NCI-H1105 treated with DMSO at 0.1 percent for 48 hours (cell line): ENCODE measurements around the gene NCKAP5L.
"Not testable (repeated sequence)": the region's sequence is repeated elsewhere in the genome, so short reads cannot be mapped to it uniquely, and the experiment has no call there.

Experiments
- DNase-seq: peaks from one replicate; lab custom pipeline; 2025; lab: John Stamatoyannopoulos, UW

NCKAP5L gene

DNA sequence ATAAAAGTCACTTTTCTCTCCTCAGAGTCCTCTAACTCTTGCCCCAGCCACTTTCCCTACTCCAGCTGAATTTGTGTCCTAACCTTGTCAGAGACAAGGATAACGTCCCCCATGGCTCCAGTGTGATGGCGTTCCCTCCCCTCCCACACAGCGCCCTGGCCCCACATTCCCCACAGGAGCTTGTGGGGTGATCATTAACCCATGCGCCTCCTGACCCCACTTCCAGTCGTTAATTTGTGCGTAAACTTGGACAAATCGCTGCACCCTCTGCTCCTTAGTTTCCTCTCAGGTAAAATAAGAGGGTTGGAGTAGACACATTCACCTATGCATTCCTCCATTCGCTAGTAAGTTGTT, 37.5 kb upstream of the NCKAP5L start:
- no peak for DNase-seq

GRCh38 chr12:49865109-49865781, 37.0 kb upstream of the NCKAP5L start:
- DNase-seq = no peak

DNA sequence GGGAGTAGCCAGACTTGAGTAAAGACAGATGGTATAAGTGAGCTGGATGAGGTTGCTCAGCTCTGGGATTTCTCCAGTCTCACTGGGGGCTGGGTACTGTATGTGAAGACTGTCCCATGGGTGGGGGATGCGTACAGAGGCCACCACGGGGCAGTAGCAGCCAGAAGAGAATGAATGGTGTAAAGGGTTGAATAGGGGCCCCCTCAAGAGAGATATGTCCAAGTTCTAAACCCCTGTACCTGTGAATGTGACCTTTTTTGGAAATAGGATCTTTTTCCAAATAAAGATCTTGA, 36.5 kb upstream of the NCKAP5L start:
- no peak for DNase-seq

GRCh38 chr12:49863946-49864797, 36.0 kb upstream of the NCKAP5L start:
- DNase-seq = no peak

DNA sequence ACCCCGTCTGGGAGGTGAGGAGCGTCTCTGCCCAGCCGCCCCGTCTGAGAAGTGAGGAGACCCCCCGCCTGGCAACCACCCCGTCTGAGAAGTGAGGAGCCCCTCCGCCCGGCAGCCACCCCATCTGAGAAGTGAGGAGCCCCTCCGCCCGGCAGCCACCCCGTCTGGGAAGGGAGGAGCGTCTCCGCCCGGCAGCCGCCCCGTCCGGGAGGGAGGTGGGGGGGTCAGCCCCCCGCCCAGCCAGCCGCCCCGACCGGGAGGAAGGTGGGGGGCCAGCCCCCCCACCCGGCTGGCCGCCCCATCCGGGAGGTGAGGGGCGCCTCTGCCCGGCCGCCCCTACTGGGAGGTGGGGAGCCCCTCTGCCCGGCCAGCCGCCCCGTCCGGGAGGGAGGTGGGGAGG, 32.7 kb upstream of the NCKAP5L start:
- DNase-seq = not testable (repeated sequence)

- DNase-seq = not testable (repeated sequence)
These were observed 27.7 kb upstream of the NCKAP5L start for GRCh38 chr12:49855890-49856289.

- DNase-seq = no peak
These were observed 26.8 kb upstream of the NCKAP5L start for GRCh38 chr12:49854976-49855375.

DNA sequence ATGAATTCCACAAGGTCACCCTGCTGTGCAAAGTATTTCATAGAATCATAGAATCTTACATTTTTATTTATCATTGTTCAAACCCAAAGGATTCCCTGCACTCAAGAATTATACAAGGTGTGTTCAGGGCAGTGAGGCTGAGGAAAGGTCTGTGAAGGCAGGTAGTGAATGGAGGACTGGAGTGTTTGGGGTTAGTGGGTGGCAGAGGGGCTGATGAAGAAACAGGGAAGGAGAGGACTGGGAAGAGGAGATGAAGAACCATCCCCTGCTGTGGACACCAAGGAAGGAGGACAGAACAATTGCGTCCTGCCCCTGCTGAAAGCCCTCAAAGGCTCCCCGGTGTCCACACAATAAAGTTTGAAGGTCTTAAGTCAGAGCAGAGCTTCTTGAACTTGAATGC, 25.5 kb upstream of the NCKAP5L start:
- DNase-seq = no peak

DNA sequence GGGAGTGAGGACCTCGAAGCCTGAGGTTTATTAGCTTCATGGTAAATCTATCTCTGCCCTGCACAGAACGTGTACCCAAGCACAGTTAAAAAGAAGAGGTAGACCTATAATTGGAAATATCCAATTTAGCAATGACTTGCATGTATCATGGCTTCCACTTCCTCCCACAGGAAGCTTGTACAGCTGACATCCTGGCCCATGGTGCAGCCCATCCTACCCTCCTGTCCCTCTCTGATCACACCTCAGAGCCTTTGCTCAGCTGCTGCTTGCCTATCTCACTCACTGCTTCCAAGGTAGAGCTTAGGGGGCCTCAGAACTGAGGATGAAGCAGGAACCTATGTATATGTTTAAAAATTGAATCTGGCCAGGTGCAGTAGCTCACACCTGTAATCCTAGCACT, 18.9 kb upstream of the NCKAP5L start:
- no peak for DNase-seq

GRCh38 chr12:49846032-49846431, 17.8 kb upstream of the NCKAP5L start:
- no peak for DNase-seq

DNA sequence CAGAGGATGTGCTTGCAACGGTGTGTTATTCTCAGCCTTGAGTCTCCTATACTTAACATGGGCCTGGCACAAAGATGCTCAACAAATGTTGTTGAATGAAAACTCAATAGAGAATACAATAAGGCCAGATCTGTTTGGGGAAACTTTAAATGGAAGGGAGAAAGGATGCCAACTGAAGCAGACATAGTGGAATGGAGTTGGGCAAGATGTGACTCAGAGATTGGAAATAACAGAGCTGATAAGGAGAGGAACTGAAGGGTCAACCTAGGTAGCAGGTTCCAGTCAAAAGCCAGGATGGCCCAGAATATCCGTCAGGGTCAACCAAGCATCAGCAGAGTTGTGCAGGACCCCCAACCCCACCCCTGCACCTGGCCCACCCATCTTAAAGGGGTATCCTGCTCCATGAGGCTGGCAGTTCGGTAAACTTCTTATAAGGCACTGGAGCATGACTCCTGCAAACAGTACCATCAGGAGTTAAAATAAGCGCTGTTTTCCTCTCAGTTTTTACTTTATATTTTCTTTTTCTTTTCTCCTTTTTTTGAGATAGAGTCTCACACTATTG, 15.7 kb upstream of the NCKAP5L start:
- DNase-seq = no peak

DNA sequence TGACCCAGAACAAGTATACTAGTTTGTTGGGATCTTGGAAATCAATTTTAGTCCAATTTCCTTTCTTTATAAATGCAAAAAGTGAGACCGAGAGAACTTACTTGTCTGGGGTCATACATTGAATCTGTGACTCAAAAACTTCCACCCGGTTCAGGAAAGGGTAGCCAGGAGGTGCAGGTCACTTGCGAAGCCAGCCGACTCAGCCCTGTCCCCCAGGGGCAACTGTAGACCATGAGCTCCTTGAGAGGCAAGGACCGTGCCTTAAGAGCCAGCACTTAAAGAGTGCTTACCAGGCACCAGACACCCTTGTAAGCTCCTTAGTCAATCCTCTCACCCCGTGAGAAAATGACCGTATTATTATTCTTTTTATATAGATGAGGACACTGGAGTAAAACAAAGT, 15.2 kb upstream of the NCKAP5L start:
- DNase-seq = no peak

DNA sequence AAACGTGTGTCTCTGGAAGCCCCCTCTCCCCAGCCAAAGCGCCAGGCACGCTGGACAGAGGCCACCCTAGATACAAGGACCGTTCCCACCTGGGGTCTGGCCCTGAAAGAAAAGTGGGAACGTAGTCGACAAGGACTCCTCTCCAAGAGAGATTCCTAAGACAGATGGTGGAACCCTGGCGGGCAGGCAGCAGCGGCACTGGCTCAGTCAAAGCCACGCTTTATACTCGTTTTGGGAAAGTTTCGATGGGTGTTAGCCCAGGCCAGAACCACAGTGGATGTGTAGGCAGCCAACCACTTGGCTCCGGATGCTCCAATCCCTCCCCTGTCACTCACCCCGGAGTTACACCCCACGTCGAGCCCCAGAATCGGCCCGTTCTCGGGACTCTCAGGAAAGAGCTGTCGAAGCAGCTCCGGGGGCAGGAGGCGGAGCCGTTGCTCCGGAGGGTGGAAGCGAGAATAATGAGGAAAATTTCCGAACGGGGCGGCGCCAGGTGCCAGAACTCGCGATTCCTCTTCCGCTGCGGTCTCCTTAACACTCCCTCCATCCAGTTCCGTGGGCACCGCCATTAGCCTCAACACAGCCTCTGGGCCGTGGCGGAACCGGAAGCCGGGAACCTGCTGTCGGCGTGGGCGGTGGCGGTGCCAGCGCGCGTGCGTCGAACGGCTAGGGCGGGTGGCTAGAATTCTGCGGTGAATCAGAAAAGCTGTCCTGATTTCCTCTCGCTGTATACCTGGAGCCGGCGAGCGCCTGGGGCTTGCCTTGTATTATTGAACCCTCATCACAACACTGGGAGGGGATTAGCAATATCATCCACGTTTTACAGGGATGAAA, 14.5 kb upstream of the NCKAP5L start, which contains the start of gene BCDIN3D:
TSS of gene BCDIN3D (minus strand) at position 588 of the 834 bp plus-strand sequence. CDS start at position 569, 19 bp downstream.
- peak; percentile 70 for DNase-seq

DNA sequence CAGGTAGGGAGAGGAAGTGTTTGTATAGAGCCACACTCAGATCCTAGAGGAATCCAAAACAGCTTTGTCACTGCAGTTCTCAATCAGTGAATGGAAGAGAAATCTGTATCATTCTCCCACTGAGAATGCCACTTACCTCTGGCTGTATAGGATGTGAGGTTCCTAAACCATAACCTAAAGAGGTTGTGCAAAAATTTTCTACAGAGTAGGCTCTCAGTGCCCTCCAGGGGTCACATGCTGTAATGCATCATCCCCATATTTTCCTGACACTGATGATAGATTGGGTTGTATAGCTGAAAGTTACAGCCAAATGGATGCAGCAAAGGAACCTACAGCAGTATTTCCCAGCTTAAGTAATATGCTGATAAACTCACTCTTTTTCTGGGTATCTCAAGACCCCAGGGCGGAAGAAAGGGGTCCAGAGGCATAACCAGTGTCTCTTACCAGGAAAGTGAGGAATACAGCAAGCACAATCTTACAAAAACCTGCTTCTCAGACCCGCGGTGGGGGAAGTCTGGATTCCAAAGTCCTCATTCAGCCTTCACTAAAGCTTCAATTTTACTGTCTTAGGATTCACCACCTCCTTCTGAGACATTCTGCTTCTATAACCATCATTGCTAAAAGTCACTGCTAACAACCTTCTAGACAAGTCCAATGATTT, 10.9 kb upstream of the NCKAP5L start:
- peak; percentile 24 for DNase-seq

DNA sequence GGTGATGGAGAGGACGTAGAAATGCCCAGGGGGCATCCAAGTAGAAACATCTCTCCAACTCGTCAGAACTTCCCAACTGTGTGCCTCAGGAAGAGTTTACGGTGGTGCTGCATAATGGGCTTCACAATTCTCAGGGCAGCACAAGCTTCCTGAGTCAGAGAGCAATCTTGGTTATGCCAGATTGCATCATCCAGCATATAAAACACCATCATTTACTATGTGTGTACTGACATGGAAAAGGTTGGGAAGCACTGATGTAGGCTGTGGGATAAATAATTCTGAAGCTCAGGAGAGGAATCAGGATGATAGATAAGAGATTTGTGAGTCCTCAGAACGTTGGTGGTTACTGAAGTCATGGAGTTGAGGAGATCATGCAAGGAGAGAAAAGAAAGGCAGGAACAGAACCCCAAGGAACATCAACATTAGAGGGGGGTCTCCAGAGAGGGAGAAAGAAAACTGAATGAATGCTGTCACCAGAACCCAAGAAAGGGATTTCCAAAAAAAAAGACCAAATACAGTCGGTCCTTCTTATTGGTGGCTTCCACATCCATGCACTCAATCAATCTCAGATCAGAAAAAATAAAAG, 4.7 kb upstream of the NCKAP5L start:
- DNase-seq = no peak

GRCh38 chr12:49831717-49832116, 3.5 kb upstream of the NCKAP5L start:
- no peak for DNase-seq

DNA sequence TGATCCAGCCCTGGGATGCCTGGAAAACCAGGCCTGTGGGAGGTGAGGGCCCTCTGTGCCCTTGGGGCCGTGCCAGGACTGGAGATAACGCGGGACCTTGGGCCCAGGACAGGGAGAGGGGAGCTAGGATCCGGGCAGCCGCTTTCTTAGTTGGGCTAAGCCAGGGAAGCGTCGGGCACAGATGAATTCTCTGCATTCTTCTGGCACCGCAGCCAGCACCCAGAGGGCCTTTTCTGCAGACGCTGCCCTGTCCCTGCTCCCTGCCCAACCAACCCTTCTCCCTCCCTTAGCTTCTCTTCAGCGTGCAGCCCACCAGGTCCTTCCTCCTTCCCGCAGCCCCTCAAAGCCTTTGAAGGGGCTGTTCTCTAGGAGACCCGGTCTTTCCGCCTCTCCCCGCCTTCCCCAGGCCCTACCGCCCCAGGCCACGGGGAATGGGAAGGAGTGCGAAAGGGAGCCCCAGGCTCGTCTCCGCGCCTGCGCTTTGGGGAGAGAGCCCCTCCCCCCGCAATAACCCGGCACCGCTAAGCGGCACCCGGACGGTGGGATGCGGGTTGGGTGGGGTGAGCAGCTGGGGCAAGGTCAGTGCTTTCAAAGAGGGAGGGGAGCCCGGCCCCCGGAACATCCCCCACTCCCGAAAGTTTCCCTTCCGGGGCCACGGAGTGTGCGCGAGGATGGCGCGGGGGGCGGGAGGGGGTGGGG, 663 bp downstream of the NCKAP5L start:
- DNase-seq = peak; percentile 50

GRCh38 chr12:49827051-49827400, 1.2 kb downstream of the NCKAP5L start:
- no peak for DNase-seq

DNA sequence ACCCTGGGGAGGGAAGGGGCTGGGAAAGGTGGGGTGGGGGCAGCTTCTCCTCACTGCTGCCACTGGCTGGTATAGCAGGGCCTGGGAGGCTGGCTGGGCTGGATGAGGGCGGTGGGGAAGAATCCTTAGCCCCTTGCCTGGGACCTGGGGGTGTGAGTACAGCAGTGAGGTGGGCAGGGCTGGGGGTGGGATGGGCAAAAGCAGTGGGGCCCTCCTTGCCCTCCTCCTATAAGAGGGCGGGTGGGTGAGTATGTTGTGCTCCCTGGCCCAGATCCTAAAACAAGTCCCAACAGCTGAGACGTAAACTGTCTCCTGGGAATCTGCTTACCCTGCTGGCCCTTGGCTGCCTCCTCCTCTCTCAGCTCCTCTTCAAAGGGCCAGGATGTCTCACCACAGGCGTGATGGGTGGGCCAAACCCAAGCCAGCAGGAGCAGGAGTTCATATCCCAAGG, 2.2 kb downstream of the NCKAP5L start:
- no peak for DNase-seq

- DNase-seq = no peak
These were observed 2.7 kb downstream of the NCKAP5L start for GRCh38 chr12:49825360-49825970.
